ENCODE data around the gene NPEPL1. TPM values are rescaled to one million over a fixed set of nuclear protein-coding genes. Genes with fewer than 3 reads are reported as not detected.
A peak's percentile ranks its signal among the peaks of the same experiment; 100 is the strongest.

Gene NPEPL1
- total and polyA plus RNA-seq, 2 donors (not counting 3 experiments of a cell fraction or from before 2014, with no cell fraction given) = 22.5 to 40.8 TPM

DNA sequence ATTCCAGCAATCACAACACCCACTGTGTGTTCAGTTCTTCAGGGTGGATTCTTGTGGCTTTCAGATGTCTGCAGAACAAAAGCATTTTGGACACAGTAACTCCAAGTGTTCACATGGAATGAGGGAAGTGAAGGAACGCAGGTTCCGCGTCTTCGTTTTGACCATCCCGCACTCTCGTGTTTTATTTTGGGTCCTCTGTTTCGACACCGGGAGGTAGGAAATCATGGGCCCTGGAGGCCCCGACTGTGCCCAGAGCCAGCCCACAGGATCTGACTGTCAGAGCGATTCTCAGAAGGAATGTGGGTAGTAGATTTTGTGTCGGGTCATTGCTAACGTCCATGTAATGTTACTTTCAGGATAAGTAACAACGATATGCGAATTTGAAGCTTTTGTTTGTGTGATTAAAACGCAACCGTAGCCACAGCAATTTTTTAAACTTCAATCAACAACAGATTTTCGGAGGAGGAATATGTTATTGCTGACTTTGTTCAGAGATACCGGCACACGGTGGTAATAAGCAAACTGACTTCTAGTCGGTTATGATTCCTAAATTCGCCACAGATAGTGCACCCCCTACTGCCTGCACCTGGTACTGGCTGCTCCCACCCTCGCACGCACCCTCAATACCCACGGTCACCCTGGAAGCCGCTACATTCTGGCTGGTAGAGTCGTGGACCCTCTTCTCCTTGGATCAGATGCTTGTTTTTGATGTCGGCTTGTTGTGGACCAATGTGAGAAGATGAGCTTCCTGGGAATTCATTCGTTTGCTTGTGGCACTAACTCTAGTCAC, 10.5 kb downstream of the NPEPL1 start:
- DNase-seq (ENCODE audit: low read depth, low spot score) (no peak), FAIRE-seq (no peak)
- CTCF ChIA-PET = interaction anchor here (0.6 to 4.8 kb wide), 2 partner anchors 11 to 222 kb away, joined by 3 to 22 read pairs; no protein-coding TSS in a partner anchor
- Histone ChIP-seq H3K9me3 (replicated peaks; ENCODE audit: control insufficient read depth, insufficient read depth, low read length) (no peaks in the 10 kb centered on the region), H2AFZ (ENCODE audit: low read depth, low read length) (no peak overlapping the region), H3K9ac (replicated peaks; ENCODE audit: extremely low read depth, insufficient read depth, low read length) (no peak overlapping the region), H3K79me2 (ENCODE audit: control insufficient read depth, insufficient read depth, low read length) (no peaks in the 10 kb centered on the region), H3K4me2 (ENCODE audit: insufficient read depth, low read length) (no peak overlapping the region), H3K27ac (ENCODE audit: insufficient read depth, low read depth, low read length) (no peak overlapping the region), H3K4me1 (ENCODE audit: control insufficient read depth, extremely low read depth, insufficient read depth, low read length) (no peaks in the 10 kb centered on the region), H3K27me3 (ENCODE audit: control insufficient read depth in 2 of 2, insufficient read depth in 2 of 2, low read length in 2 of 2) (no peaks in the 10 kb centered on the region), H3K4me3 (replicated peaks in 1 of 3; ENCODE audit: insufficient read depth in 1 of 3, low read depth in 1 of 3, low read length in 3 of 3) (no peak overlapping the region), H3K36me3 (ENCODE audit: control insufficient read depth in 2 of 2, extremely low read depth in 1 of 2, insufficient read depth in 2 of 2, low read length in 2 of 2) (peaks cover 5 to 37% of the 10 kb centered on the region in 2 experiments), H4K20me1 (replicated peaks; ENCODE audit: control insufficient read depth, extremely low read depth, insufficient read depth, low read length) (no peaks in the 10 kb centered on the region), H3K9me1 (replicated peaks; ENCODE audit: control insufficient read depth, extremely low read depth, insufficient read depth, low read length) (no peaks in the 10 kb centered on the region)
- POLR2A ChIA-PET = interaction anchor here (0.5 kb wide), 1 partner anchor 519 kb away, joined by 4 read pairs; no protein-coding TSS in a partner anchor
- intact Hi-C loops (cut with micrococcal nuclease) (no loop called here), dilution Hi-C loops (cut with MboI; ENCODE audit: extremely low pct_ligation_motif_present, low sequenced_read_pairs) (no loop called here)
- BruUV-seq (replicated peaks) = no TSS peak
- TF ChIP-seq, protein P1, sequence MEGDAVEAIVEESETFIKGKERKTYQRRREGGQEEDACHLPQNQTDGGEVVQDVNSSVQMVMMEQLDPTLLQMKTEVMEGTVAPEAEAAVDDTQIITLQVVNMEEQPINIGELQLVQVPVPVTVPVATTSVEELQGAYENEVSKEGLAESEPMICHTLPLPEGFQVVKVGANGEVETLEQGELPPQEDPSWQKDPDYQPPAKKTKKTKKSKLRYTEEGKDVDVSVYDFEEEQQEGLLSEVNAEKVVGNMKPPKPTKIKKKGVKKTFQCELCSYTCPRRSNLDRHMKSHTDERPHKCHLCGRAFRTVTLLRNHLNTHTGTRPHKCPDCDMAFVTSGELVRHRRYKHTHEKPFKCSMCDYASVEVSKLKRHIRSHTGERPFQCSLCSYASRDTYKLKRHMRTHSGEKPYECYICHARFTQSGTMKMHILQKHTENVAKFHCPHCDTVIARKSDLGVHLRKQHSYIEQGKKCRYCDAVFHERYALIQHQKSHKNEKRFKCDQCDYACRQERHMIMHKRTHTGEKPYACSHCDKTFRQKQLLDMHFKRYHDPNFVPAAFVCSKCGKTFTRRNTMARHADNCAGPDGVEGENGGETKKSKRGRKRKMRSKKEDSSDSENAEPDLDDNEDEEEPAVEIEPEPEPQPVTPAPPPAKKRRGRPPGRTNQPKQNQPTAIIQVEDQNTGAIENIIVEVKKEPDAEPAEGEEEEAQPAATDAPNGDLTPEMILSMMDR (IDR thresholded peaks at IDR 0.05; ENCODE audit: extremely low read depth in 1 of 2, insufficient read depth in 1 of 2, low read depth in 1 of 2, low read length in 2 of 2) = peak; percentile 9 to 15
- TF ChIP-seq JUN (IDR thresholded peaks at IDR 0.05; ENCODE audit: borderline replicate concordance, insufficient read depth, insufficient read length, low read depth) (no peak), GATA2 (IDR thresholded peaks at IDR 0.05; ENCODE audit: insufficient read depth, insufficient read length, low read depth, low read length) (no peak), POLR2A (IDR thresholded peaks at IDR 0.05; ENCODE audit: low read depth, low read length) (no peak)
- TF ChIP-seq, protein P2, sequence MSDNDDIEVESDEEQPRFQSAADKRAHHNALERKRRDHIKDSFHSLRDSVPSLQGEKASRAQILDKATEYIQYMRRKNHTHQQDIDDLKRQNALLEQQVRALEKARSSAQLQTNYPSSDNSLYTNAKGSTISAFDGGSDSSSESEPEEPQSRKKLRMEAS (IDR thresholded peaks at IDR 0.05; ENCODE audit: insufficient read depth, insufficient read length) = no peak

All from endothelial cell of umbilical vein (primary cell).